Measurements from ENCODE around the gene EPB41L4B.

The EPB41L4B gene

GRCh38 chr9:109206670-109207069, 114.2 kb downstream of the EPB41L4B start:
- in situ Hi-C loops (cut with MboI; ENCODE audit: low sequenced_read_pairs) = no loop called here

DNA sequence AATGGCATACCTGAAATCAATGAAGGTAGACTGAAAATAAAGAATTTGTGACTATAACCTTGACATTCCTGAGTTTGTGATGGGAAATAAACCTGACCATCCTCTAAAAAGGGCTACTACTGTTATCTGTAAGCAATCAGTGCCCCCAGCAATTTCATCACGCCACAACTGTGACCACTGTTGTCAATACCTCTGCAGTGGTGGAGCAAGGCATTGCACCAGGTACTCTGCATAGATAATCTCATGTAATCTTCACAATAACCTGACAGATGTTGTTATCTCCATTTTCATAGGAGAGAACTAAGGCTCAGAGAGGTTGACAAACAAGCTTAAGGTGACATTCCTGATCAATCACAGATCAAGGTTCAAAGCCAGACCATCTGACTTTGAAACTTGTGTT, 115.3 kb downstream of the EPB41L4B start:
- in situ Hi-C loops (cut with MboI; ENCODE audit: low sequenced_read_pairs) = no loop called here

DNA sequence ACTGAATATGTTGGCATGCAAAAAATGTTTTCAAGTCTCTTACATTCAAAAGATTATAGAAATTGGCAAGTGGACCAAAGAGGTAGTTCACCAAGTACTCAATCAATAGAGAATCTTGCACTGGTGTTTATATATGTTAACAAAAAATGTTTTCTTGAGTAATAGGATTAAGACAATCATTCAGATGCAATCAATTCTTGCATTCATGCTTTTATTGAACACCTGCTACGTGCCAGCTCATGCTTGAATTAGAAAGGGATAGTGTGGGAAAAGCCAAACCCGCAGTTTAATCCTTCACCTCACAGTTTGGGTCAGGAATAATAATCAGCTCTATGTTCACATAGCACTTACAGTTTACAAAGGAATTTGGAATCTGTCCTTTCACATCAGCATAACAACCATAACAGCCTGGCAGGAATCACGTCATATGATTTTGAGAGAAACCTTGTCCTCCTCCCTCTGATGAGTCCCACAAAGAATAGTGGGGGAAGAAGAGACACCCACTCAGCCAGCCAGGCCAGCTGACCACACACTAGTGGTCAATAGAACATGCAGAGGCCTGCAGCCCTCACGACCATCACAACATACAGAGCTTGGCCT, 117.0 kb downstream of the EPB41L4B start:
- in situ Hi-C loops (cut with MboI; ENCODE audit: low sequenced_read_pairs) = no loop called here

GRCh38 chr9:109199676-109200075, 121.2 kb downstream of the EPB41L4B start:
- in situ Hi-C loops (cut with MboI; ENCODE audit: low sequenced_read_pairs) = no loop called here

- in situ Hi-C loops (cut with MboI; ENCODE audit: low sequenced_read_pairs) = no loop called here
These were observed 122.0 kb downstream of the EPB41L4B start for GRCh38 chr9:109198736-109199382.

- in situ Hi-C loops (cut with MboI; ENCODE audit: low sequenced_read_pairs) = no loop called here
These were observed 126.8 kb downstream of the EPB41L4B start for GRCh38 chr9:109193974-109194556.

DNA sequence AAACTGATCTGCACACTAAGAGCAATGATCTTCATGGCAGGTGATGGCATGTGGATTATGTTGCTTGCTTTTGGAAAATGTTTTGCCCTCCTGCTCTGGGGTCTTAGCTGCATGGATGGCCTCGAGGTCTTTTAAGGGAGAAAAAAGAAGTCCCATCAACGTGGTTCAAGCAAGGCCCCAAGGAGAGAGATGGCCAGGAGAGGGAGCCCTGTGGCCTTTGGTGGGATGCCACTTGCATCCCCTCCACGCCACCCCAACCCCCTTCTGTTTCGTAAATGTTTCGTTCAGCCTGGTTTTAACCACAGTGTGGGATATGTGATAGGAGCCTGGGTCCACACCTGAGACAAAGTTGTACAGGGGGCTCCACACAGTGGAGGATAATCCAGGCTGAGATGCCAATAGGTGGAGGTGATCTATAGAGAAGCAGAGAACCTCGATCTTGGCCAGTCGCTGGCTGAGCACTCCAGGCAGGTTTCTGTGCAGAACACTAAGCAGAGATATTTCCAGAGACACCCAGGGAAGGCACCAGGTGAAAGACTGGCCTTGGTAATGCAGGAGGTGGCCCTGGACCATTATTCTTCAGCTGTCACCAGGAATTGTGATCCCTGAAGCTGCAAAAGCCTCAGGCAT, 128.0 kb downstream of the EPB41L4B start:
- in situ Hi-C loops (cut with MboI; ENCODE audit: low sequenced_read_pairs) = no loop called here

DNA sequence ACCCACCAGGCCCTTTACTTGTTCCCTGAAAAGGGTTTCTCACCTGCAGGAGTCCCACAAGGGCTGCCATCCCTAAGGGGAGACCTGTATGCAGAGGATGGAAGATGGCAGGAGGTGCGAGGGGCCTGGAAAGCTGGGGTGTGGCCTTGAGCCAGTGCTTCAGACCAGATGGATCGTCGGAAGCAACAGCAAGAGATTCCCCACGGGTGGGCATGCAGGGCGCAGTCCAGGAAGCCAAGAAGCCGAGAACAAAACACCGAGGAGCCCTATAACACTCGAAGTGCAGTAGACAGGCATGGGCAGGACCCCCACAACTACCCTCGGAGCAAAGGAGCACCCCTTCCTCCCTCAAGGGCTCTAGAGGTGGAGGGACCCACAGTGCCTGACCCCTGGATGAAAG, 129.1 kb downstream of the EPB41L4B start:
- in situ Hi-C loops (cut with MboI; ENCODE audit: low sequenced_read_pairs) = no loop called here

DNA sequence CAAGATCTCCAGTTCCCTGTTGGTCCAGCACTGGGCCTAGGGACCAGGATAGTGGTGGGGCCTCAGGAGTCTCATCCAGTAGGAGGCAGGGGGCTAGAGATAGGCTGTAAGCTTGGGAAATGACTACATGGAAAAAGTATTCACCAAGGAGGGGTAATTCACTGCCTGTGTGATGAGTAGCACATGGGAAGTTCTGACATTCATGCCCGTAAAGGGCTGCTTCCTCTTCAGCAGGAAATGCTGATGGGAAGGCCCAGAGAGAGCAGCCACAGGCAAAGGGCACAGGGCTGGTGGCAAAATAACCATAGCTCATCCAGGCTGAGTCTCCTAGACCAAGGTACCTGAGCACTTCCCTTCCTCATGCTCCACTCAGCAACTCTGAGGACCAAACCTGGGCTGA, 130.7 kb downstream of the EPB41L4B start:
- in situ Hi-C loops (cut with MboI; ENCODE audit: low sequenced_read_pairs) = no loop called here

GRCh38 chr9:109186857-109187520, 133.9 kb downstream of the EPB41L4B start:
- in situ Hi-C loops (cut with MboI; ENCODE audit: low sequenced_read_pairs) = no loop called here

- in situ Hi-C loops (cut with MboI; ENCODE audit: low sequenced_read_pairs) = no loop called here
These were observed 137.7 kb downstream of the EPB41L4B start for GRCh38 chr9:109182940-109183798.

DNA sequence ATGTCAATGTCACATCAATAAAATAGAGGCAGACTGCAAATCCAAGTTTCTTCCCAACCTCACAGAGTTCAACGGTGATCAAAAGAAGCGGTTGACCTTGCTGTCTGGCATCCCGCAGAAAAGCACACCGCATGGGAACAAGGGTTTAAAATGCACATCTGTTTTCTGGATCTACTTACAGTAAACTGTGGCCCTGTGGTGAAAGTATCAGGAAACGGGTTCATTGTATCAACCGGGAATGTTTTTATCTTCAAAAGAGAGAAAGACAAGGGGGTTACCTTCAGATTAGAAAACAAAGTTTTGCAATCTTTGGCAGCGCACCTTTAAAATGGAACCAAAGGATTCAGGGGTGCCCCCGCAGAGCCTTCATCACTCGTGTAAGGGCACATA, 138.3 kb downstream of the EPB41L4B start:
- in situ Hi-C loops (cut with MboI; ENCODE audit: low sequenced_read_pairs) = no loop called here

- in situ Hi-C loops (cut with MboI; ENCODE audit: low sequenced_read_pairs) = no loop called here
These were observed 139.6 kb downstream of the EPB41L4B start for GRCh38 chr9:109181284-109181683.

- in situ Hi-C loops (cut with MboI; ENCODE audit: low sequenced_read_pairs) = no loop called here
These were observed 140.9 kb downstream of the EPB41L4B start for GRCh38 chr9:109179801-109180523.

- in situ Hi-C loops (cut with MboI; ENCODE audit: low sequenced_read_pairs) = no loop called here
These were observed 143.9 kb downstream of the EPB41L4B start for GRCh38 chr9:109176963-109177362.

DNA sequence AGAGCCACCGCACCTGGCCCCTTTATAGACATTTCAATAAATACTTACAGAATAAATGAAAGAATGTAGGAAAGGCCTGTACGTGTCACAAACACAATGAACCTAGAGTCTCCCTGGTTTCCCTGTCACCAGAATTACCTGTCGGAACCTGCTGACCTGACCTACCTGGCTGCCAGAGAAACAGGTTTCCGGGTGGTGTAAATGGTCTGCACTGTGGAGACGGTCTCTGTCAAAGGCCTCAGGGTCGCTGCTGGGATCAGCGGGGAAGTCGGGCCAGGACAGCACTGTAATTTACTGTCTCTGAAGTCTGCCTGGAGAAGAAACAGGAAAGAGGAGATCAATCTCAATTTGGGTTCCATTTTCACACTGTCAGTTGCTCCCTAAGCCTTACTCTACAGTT, 144.5 kb downstream of the EPB41L4B start:
- in situ Hi-C loops (cut with MboI; ENCODE audit: low sequenced_read_pairs) = no loop called here

DNA sequence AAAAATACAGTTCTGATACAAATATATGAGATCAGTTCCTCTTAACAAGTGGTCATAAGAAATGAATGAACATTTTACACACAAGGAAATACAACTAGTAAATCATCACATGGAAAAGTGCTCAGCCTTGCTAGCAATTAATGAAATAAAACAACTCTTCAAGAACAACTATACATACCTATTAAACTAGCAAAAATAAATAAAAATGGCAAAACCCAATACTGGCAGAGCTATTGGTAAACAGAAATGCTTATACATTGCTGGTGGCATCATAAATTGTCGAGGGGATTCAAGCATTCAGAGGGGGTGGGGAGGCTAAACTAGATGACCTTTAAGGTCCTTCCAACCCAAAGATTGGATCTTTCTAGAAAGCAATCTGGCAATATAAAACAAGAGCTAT, 147.9 kb downstream of the EPB41L4B start:
- in situ Hi-C loops (cut with MboI; ENCODE audit: low sequenced_read_pairs) = no loop called here

DNA sequence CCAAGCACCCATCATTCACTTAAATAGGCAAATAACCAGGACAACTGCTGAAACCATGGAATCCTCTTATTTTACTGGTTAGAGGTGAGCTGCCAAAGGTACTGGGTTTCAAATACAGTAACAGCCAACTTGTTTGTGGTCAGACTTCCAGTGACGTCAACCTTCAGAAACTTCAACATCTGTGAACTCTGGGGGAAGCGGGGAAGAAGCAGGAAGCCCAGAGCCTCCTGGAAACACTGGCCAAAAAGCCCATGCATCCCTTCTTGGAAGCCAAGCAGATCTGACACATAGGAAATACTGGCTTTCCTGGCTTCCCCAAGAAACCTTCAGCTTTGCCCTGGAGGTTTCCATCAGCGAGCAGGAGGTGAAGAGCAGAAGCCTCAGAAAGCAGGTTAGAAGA, 148.9 kb downstream of the EPB41L4B start:
- in situ Hi-C loops (cut with MboI; ENCODE audit: low sequenced_read_pairs) = no loop called here

GRCh38 chr9:109168170-109168569, 152.7 kb downstream of the EPB41L4B start:
- in situ Hi-C loops (cut with MboI; ENCODE audit: low sequenced_read_pairs) = no loop called here

GRCh38 chr9:109167716-109168115, 153.1 kb downstream of the EPB41L4B start:
- in situ Hi-C loops (cut with MboI; ENCODE audit: low sequenced_read_pairs) = no loop called here

All from HL-60/S4 (cell line).